K562 (cell line): ENCODE results near the gene SORL1-AS1.

Experiments
- ATAC-seq: fragments of 200-7000 bp; cut with Tn5 transposase; 3 replicates; pipeline ENCODE4 v1.9.1; 2020; ENCODE audit warnings: moderate library complexity
- BruUV-seq: library from RNA; stranded (reverse); fragments of 400-500 nt; replicated peaks from 2 replicates; lab custom pipeline; 2021; lab: Mats Ljungman, UMichigan
- CTCF ChIA-PET: fragments of 300-600 bp; formaldehyde crosslinking; extraction: SDS; loops from one replicate; lab custom pipeline; 2021; ENCODE audit warnings: low intra/inter-chr PET ratio; lab: Yijun Ruan, JAX
- POLR2A ChIA-PET: fragments of 300-600, 350-650 bp; sonication (Branson Sonifier 250); formaldehyde crosslinking; extraction: SDS; loops from one replicate; lab custom pipeline; 2021; ENCODE audit warnings: antibody characterized with exemption, inconsistent platforms; lab: Yijun Ruan, JAX
- DNase-seq, 4 experiments: peaks; one replicate each; pipeline versions ENCODE4 v3.0.0 to v3.0.0-alpha.2; 2011 to 2018; ENCODE audit warnings: low spot score in 3 of 4, mixed read lengths in 3 of 4; ENCODE audit errors: extremely low read depth in 1 of 4
- FAIRE-seq: peaks from 2 replicates; lab custom pipeline; 2011; peaks lifted over from hg19 to GRCh38; lab: Jason Lieb, UNC
- H2AFZ ChIP-seq: 2 replicates; pipeline ENCODE4 v1.6.0; 2011; ENCODE audit warnings: low read depth, low read length, control low read depth, inconsistent platforms
- H3K27ac ChIP-seq: fragments of 200-600 bp; 3 replicates; pipeline ENCODE4 v1.8.0; 2011; ENCODE audit warnings: low read depth, mild to moderate bottlenecking, control low read depth, inconsistent platforms, low read length, moderate library complexity, mixed read lengths; ENCODE audit errors: extremely low read depth
- H3K27me3 ChIP-seq, 2 experiments: fragments of 300-600 bp in 1 of 2; 2 replicates in 1 of 2; 3 replicates in 1 of 2; pipeline versions ENCODE4 v1.6.0 to v1.8.0; 2011; ENCODE audit warnings: inconsistent platforms in 2 of 2, low read length in 2 of 2, mild to moderate bottlenecking in 1 of 2, mixed read lengths in 1 of 2, moderate library complexity in 1 of 2; ENCODE audit not compliant: control insufficient read depth in 2 of 2, insufficient read depth in 2 of 2
- H3K36me3 ChIP-seq: fragments of 300-600 bp; 3 replicates; pipeline ENCODE4 v1.8.0; 2011; ENCODE audit warnings: mild to moderate bottlenecking, low read length, inconsistent platforms; ENCODE audit not compliant: control insufficient read depth, insufficient read depth
- H3K4me1 ChIP-seq, 2 experiments: fragments of 200-600 bp in 1 of 2; replicated peaks in 1 of 2; 2 replicates in 1 of 2; 3 replicates in 1 of 2; pipeline versions ENCODE4 v1.5.1 to v1.8.0; 2011; ENCODE audit warnings: inconsistent platforms in 2 of 2, low read length in 2 of 2, mild to moderate bottlenecking in 1 of 2, mixed read lengths in 1 of 2, moderate library complexity in 1 of 2; ENCODE audit not compliant: control insufficient read depth in 2 of 2, insufficient read depth in 2 of 2
- H3K4me2 ChIP-seq: 2 replicates; pipeline ENCODE4 v1.6.1; 2011; ENCODE audit warnings: low read length, control low read depth, inconsistent platforms, mixed read lengths; ENCODE audit not compliant: insufficient read depth
- H3K4me3 ChIP-seq: fragments of 200-600 bp; sonication (generic), shearing (Covaris generic); 2 replicates; pipeline ENCODE4 v1.5.1; 2016; ENCODE audit warnings: control low read depth, inconsistent platforms
- H3K79me2 ChIP-seq: fragments of 200-600 bp; 3 replicates; pipeline ENCODE4 v1.8.0; 2011; ENCODE audit warnings: low read length, inconsistent platforms; ENCODE audit not compliant: control insufficient read depth, insufficient read depth
- H3K9ac ChIP-seq, 2 experiments: 2 replicates each; pipeline versions ENCODE4 v1.6.0 to v1.6.1; 2011; ENCODE audit warnings: low read depth in 2 of 2, low read length in 2 of 2, control low read depth in 1 of 2, inconsistent platforms in 1 of 2, mild to moderate bottlenecking in 1 of 2, mixed read lengths in 1 of 2; ENCODE audit not compliant: insufficient read depth in 1 of 2
- H3K9me1 ChIP-seq: one replicate; pipeline ENCODE4 v1.6.0; 2011; ENCODE audit warnings: inconsistent platforms, mild to moderate bottlenecking, low read length, moderate library complexity; ENCODE audit not compliant: control insufficient read depth, insufficient read depth
- H3K9me3 ChIP-seq: replicated peaks from 2 replicates; pipeline ENCODE4 v1.5.1; 2011; ENCODE audit warnings: low read depth, low read length, inconsistent platforms; ENCODE audit not compliant: control insufficient read depth, insufficient read depth
- H4K20me1 ChIP-seq: replicated peaks from 2 replicates; pipeline ENCODE4 v1.6.1; 2011; ENCODE audit warnings: low read length, inconsistent platforms, mixed read lengths; ENCODE audit not compliant: control insufficient read depth, insufficient read depth
- KDM1A ChIP-seq, 2 experiments: fragments of 450-650 bp; IDR thresholded peaks; 2 replicates each; pipeline ENCODE4 v1.6.1; 2016; ENCODE audit warnings: mild to moderate bottlenecking in 2 of 2
- STAG1 ChIP-seq: sonication (generic); formaldehyde crosslinking; IDR thresholded peaks from 2 replicates; pipeline ENCODE4 v1.5.0; 2020; ENCODE audit warnings: missing genetic modification reagents, borderline replicate concordance
- TAF15 ChIP-seq: fragments of 200-400 bp; formaldehyde crosslinking; IDR thresholded peaks from 2 replicates; pipeline ENCODE4 v1.6.1; 2017; ENCODE audit warnings: mild to moderate bottlenecking, low read depth, low read length, moderate library complexity
- XRCC4 ChIP-seq: IDR thresholded peaks from one replicate; pipeline ENCODE4 v1.6.1; 2011; ENCODE audit not compliant: insufficient read depth, insufficient read length; ENCODE audit errors: extremely low read depth
- ZNF133 ChIP-seq: fragments of 250-450 bp; sonication (Bioruptor Pico); IDR thresholded peaks from 2 replicates; pipeline ENCODE4 v1.4.0; 2020; ENCODE audit warnings: mild to moderate bottlenecking
- ZNF507 ChIP-seq: conservative IDR thresholded peaks from 2 replicates; pipeline ENCODE4 v1.6.1; 2017; ENCODE audit warnings: missing genetic modification characterization, missing compliant biosample characterization
- ZNF584 ChIP-seq: fragments of 200-800 bp; sonication (Bioruptor generic); IDR thresholded peaks from 2 replicates; pipeline ENCODE4 v1.6.1; 2016; ENCODE audit warnings: low read depth, mild to moderate bottlenecking, missing genetic modification characterization, missing compliant biosample characterization
- WGBS: fragments of 100-300 bp; shearing (Covaris generic); methylation state at CpG from one replicate; pipeline ENCODE4 v1.1.6; 2016; ENCODE audit warnings: low coverage, mixed read lengths; ENCODE audit not compliant: insufficient coverage; ENCODE audit errors: missing lambda C conversion rate; 5-methylcytosine and 5-hydroxymethylcytosine counted together
- in situ Hi-C: fragments of 300-500 bp; cut with MboI; formaldehyde crosslinking; loops from 4 replicates; pipeline ENCODE4 v1.15.0; 2018; ENCODE audit warnings: inconsistent platforms, mixed read lengths
- intact Hi-C: fragments of 100-400 bp; cut with micrococcal nuclease; formaldehyde crosslinking; loops from 2 replicates; pipeline ENCODE4 v1.14.2; 2022
- TF ChIP-seq, protein P1 (sequence below): fragments of 200-800 bp; sonication (Bioruptor generic); IDR thresholded peaks from 2 replicates; pipeline ENCODE4 v1.6.1; 2017; ENCODE audit warnings: missing genetic modification characterization, missing compliant biosample characterization

The SORL1-AS1 gene

DNA sequence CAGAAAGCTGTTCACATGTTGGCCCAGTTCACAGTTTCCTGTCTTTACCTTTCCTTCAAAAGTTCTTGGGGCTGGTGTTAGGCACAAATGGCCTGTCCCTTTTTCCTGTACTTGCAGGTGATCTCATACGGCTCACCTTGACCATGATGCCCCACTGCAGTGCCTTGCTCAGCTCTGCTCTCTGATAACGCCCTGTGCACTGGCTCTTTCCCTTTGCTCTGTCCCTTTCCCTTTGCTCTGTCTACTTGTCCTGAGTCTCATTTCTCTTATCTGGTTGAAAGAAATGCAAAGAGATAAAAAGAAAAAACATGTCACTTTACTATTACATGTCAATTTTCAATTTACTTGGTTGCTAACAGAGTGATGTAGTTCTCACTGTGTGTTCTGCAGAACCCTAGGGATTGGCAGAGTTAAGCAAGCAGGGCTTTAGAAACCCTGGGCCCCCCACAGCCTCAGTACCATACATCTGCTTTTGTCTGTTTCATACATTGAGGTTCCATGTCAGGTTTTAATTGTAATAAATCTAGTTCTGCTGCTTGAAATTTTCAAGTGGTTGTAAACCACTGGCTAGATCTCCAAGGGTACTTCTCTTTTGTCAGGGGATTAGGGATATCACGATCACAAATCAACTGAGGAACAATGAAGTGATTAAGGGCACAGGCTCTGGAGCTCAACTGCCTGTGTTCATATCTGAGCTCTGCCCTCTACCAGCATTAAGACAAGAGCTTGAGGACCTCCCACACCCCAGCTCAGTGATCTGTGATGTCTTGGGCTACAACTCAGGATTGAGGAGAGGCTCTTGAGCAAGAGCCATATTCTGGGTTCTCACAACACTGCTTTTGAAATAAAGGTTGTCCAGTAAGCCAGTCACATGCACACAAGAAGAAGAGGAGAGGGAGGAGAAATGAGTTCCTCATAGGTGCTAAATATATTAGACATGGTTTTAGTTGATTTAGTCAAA lies 16.9 kb downstream of the SORL1-AS1 start:
- TF ChIP-seq, protein P1, sequence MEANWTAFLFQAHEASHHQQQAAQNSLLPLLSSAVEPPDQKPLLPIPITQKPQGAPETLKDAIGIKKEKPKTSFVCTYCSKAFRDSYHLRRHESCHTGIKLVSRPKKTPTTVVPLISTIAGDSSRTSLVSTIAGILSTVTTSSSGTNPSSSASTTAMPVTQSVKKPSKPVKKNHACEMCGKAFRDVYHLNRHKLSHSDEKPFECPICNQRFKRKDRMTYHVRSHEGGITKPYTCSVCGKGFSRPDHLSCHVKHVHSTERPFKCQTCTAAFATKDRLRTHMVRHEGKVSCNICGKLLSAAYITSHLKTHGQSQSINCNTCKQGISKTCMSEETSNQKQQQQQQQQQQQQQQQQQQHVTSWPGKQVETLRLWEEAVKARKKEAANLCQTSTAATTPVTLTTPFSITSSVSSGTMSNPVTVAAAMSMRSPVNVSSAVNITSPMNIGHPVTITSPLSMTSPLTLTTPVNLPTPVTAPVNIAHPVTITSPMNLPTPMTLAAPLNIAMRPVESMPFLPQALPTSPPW, result no peak
- TF ChIP-seq XRCC4, result no peak
- no peak for TF ChIP-seq KDM1A (IDR thresholded peaks at IDR 0.05)
- TF ChIP-seq TAF15, result no peak
- no peak for TF ChIP-seq ZNF584
- TF ChIP-seq ZNF133 (CRISPR knock-in tag), result no peak
- no peak for TF ChIP-seq STAG1 (CRISPR knock-in tag)
- TF ChIP-seq ZNF507 (tag), result no peak
- POLR2A ChIA-PET, result interaction anchor here (0.7 kb wide), 1 partner anchor 21 kb away, joined by 4 read pairs; no protein-coding TSS in a partner anchor
- Histone ChIP-seq H4K20me1 (no peaks in the 10 kb centered on the region), H3K9me1 (no peaks in the 10 kb centered on the region), H3K4me1 (no peaks in the 10 kb centered on the region), H3K27ac (no peak overlapping the region), H3K9me3 (no peaks in the 10 kb centered on the region), H3K27me3 (no peaks in the 10 kb centered on the region), H3K9ac (no peak overlapping the region), H2AFZ (no peak overlapping the region), H3K4me3 (no peak overlapping the region), H3K36me3 (no peaks in the 10 kb centered on the region), H3K79me2 (no peaks in the 10 kb centered on the region), H3K4me2 (no peak overlapping the region)
- no TSS peak for BruUV-seq
- ATAC-seq, result no peak
- in situ Hi-C loops (no loop called here), intact Hi-C loops (no loop called here)
- 2% methylated on average over 3 of the region's 3 CpGs for WGBS
- CTCF ChIA-PET, result no interaction called here
- DNase-seq, result no peak
- no peak for FAIRE-seq
